ENCODE results near the gene SLC14A1.

SLC14A1 gene

GRCh38 chr18:45760462-45761036 is 36.6 kb downstream of the SLC14A1 start:
- DNase-seq = no peak

GRCh38 chr18:45761512-45762114 is 37.6 kb downstream of the SLC14A1 start:
- no peak for DNase-seq

- DNase-seq = no peak
These were observed 40.2 kb downstream of the SLC14A1 start for GRCh38 chr18:45764000-45764686.

DNA sequence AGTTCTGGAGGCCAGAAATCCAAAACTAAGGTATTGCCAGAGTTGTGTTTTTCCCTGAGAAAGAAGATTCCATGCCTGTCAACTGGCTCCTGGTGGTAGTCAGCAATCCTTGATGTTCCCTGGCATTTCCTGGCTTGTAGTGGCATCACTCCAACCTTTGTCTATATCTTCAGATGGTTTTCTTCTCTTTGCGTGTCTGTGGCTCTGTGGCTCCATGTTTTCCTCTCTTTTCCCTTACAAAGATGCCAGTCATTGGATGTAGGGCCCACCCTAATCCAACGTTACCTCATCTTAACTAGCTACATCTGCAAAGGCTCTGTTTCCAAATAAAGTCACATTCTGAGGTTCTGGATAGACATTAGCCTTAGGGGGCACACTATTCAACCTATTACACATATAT is 41.8 kb downstream of the SLC14A1 start:
- DNase-seq = no peak

GRCh38 chr18:45771587-45772480 is 47.9 kb downstream of the SLC14A1 start:
- no peak for DNase-seq

DNA sequence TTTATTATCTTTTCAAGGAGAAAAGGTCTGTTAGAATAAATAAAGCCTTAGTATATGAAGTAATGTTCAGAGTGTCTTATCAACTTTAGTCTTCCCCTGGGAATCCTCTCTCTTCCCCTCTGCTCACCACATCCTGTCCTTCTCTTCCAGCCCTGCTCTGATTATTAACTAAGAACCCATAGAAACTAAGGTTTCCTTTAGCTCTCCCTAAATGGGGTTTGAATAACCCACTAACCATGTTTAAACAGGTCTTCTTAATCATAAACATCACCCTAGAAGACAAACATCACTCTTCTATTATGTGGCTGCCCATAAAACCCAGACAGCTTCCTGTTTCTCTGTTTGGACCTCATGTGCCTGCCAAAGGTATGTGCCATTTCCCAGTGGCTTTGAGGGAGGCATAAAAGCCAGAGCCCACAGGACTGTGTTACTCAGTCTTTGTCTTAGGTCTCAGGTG is 50.1 kb downstream of the SLC14A1 start:
- no peak for DNase-seq

- peak; percentile 87 for DNase-seq
These were observed 51.3 kb downstream of the SLC14A1 start for GRCh38 chr18:45775241-45775676.

DNA sequence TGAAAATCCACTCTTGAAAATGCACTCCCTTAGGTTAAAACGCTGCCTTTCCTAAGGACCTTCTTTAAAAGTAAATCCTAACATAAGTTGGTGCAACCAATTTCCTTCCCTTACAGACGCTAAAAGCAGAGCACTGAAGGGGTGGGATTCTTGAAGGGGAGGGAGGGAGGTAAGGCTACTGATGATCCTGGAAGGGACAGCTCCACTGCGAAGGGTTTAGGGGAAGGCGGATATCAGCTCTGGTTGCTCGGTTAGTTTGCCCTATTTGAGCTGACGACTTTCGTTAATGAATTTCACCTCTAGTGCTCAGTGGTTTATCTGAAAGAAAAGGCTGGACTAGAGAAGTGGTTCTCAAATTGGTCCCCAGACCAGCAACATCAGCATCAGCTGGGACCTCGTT is 51.8 kb downstream of the SLC14A1 start:
- DNase-seq = no peak

GRCh38 chr18:45777393-45777792 is 53.4 kb downstream of the SLC14A1 start:
- DNase-seq = no peak

GRCh38 chr18:45780568-45780967 is 56.6 kb downstream of the SLC14A1 start:
- no peak for DNase-seq

GRCh38 chr18:45782662-45783061 is 58.7 kb downstream of the SLC14A1 start:
- no peak for DNase-seq

DNA sequence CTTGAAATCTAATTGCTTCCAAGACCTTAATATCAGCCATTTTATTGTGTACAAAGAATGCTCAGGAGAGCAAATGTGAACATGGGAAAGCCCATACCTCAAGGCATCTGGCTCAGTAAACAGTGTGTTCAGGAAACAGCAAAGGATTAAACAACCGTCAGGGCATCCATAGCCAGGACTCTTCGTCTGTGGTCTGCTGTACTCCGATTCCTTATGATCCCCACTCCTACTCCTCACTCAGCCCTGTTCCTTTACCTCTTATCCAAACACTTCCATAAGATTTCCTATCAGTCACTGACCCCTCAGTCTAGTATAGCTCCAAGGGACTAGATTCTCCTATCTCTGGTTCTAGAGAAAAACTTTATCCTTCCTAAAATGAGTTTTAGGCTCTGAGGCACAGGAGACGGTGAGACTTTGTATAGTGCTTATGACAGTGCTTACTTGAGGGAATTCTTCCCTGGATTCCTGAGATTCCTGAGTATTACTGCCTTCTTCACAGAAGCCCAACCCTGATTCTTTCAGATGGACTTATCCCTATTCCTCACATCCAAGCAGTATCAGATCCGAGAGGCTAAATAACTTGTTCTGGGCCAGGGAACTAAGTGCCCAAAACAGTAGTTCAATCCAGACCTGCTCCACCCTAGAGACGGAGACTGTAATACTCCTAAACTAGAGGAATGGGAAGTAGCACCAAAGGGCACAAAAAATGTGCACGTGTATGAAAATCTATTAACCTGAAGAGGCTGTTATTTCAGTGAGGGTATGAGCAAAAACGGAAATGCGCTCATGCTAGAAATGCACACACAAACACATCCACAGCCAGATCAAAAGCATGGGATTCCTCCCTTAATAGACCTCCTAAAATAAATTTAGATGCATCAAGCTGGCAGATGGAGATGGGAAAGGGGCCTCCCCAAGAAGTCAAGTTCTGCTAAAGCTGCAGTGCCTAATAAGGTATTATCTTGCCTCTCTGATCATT is 59.4 kb downstream of the SLC14A1 start:
- DNase-seq = no peak

DNA sequence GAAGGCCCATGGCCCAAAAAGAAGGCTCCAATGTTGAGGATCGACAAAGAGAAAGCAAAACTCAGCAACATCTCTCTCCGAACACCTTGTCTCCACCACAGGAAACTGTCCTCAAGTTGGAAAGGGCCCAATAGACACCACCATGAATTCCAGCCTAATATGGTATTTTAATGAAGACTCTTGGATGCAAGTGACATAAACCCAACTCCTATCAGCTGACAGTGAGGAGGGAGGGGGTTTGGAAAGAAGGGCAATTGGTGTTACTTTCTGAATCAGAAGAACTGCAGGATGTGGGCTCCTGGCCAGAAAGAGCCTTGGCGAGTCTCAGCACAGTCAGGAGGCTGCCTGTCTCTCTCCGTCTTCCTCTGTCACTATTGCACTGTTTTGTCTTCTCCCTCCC is 61.2 kb downstream of the SLC14A1 start:
- no peak for DNase-seq

- no peak for DNase-seq
These were observed 63.0 kb downstream of the SLC14A1 start for GRCh38 chr18:45786941-45787340.

GRCh38 chr18:45787346-45787745 is 63.4 kb downstream of the SLC14A1 start:
- DNase-seq = no peak

- DNase-seq = no peak
These were observed 64.9 kb downstream of the SLC14A1 start for GRCh38 chr18:45788861-45789260.

GRCh38 chr18:45792506-45793263 is 68.7 kb downstream of the SLC14A1 start:
- no peak for DNase-seq

DNA sequence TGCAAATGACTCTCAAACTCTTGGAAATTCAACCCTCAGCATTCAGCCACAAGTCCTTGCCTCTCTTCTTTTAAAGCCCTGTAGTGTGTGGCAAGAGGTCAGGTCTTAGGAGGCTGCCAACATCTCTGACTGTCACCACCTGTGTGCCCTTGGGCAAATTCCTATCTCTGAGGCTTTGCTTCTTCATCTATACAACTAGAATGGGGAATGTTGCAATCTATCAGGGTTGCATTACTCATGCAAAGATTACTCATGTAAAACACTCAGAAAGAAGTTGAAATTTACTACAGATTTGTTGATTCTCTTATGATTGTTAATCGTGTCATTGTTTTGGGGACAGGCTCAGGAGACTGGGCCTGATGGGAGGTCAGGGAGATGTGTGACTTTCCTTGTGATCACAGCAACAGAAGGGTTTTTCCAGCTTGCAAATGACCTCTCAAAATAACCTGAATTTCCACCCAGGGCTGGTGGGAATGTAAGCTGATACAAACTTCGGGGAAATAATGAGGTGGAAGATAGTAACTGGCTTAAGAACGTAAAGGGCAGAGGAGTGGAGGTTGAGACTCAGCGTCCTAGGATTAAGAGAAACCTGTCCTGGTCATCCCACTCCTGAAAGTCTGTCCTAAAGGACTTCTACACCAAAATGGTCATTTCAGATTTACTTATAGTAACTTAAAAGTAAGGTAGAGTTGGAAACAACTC is 69.4 kb downstream of the SLC14A1 start:
- no peak for DNase-seq

- DNase-seq = no peak
These were observed 77.5 kb downstream of the SLC14A1 start for GRCh38 chr18:45801416-45802004.

Measured in femur (tissue), 1 donor.